ENCODE results near the gene ATP8A2.

GRCh38 chr13:25657157-25657556 is 285.4 kb downstream of the ATP8A2 start:
- TF ChIP-seq, protein P1, sequence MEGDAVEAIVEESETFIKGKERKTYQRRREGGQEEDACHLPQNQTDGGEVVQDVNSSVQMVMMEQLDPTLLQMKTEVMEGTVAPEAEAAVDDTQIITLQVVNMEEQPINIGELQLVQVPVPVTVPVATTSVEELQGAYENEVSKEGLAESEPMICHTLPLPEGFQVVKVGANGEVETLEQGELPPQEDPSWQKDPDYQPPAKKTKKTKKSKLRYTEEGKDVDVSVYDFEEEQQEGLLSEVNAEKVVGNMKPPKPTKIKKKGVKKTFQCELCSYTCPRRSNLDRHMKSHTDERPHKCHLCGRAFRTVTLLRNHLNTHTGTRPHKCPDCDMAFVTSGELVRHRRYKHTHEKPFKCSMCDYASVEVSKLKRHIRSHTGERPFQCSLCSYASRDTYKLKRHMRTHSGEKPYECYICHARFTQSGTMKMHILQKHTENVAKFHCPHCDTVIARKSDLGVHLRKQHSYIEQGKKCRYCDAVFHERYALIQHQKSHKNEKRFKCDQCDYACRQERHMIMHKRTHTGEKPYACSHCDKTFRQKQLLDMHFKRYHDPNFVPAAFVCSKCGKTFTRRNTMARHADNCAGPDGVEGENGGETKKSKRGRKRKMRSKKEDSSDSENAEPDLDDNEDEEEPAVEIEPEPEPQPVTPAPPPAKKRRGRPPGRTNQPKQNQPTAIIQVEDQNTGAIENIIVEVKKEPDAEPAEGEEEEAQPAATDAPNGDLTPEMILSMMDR (IDR thresholded peaks at IDR 0.05), result no peak
- TF ChIP-seq POLR2AphosphoS5 (IDR thresholded peaks at IDR 0.05), result no peak
